Measurements from ENCODE around the gene HSF2. TPM values are rescaled to one million over a fixed set of nuclear protein-coding genes. Genes with fewer than 3 reads are reported as not detected.

The HSF2 gene
- total RNA-seq, 1 experiment from 2014 or later = 10.6 TPM

DNA sequence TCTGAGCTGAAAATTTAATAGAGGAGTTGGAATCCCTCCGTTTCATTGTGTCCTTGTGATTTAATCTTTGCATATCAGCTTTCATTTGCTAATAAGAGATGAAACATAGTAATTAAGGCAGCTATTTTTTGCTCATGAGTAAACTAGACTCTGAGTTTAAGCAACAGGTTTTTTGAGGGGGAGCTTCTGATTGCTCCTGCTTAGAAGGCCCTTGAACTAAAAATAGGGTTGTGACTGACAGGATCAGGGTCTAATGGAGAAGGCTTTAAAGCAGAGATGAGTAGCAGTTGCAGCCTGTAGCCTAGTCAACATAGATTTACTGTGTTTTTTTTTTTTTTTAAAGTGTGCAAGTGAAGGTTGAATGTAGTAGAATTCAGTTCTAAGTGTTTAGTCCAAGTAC is 17.4 kb downstream of the HSF2 start:
- POLR2A ChIA-PET = no interaction called here
- Mint-ChIP-seq H3K4me1 (peaks cover 3% of the 10 kb centered on the region; the same call in 1 of the 2 replicates), H3K4me3 (no peak overlapping the region), H3K36me3 (peaks cover 10% of the 10 kb centered on the region; the same call in 1 of the 2 replicates), H3K9me3 (no peaks in the 10 kb centered on the region), H3K27me3 (ENCODE audit: low read depth) (no peaks in the 10 kb centered on the region), H3K27ac (no peak overlapping the region)
- CTCF ChIA-PET = no interaction called here
- no peak for TF ChIP-seq RELA (CRISPR knock-in tag; IDR thresholded peaks at IDR 0.05; ENCODE audit: borderline replicate concordance)
- no peak for TF ChIP-seq ETV6 (CRISPR knock-in tag; IDR thresholded peaks at IDR 0.05)
- no peak for TF ChIP-seq ZBTB21 (CRISPR knock-in tag; IDR thresholded peaks at IDR 0.05; ENCODE audit: borderline replicate concordance)
- TF ChIP-seq, protein P1, sequence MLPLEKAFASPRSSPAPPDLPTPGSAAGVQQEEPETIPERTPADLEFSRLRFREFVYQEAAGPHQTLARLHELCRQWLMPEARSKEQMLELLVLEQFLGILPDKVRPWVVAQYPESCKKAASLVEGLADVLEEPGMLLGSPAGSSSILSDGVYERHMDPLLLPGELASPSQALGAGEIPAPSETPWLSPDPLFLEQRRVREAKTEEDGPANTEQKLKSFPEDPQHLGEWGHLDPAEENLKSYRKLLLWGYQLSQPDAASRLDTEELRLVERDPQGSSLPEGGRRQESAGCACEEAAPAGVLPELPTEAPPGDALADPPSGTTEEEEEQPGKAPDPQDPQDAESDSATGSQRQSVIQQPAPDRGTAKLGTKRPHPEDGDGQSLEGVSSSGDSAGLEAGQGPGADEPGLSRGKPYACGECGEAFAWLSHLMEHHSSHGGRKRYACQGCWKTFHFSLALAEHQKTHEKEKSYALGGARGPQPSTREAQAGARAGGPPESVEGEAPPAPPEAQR (CRISPR knock-in tag; IDR thresholded peaks at IDR 0.05) = no peak
- no peak for TF ChIP-seq RORB (CRISPR knock-in tag; IDR thresholded peaks at IDR 0.05)
- TF ChIP-seq KAT7 (CRISPR knock-in tag; IDR thresholded peaks at IDR 0.05; ENCODE audit: borderline replicate concordance) = no peak
- no peak for TF ChIP-seq ZNF219 (CRISPR knock-in tag; IDR thresholded peaks at IDR 0.05; ENCODE audit: borderline replicate concordance)
- no peak for TF ChIP-seq AR (CRISPR knock-in tag; IDR thresholded peaks at IDR 0.05)
- ATAC-seq = no peak
- no peak for DNase-seq (ENCODE audit: low spot score)

DNA sequence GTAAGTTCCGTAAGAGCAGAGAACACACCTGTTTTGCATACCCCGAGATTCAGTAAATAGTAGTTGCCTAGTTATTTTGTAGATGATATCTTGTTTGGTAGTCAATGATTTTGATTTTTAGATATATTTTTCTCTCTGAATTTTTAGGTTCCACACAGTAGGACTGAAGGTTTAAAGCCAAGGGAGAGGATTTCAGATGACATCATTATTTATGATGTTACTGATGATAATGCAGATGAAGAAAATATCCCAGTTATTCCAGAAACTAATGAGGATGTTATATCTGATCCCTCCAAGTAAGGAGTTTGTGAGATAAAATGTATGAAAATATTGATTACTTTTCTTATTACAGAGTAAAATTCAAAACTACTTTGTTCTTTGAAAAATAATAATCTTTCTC is 22.6 kb downstream of the HSF2 start:
- TF ChIP-seq NFYB (CRISPR knock-in tag; conservative IDR thresholded peaks at IDR 0.05; ENCODE audit: low read depth) (no peak), ZNF138 (CRISPR knock-in tag; conservative IDR thresholded peaks at IDR 0.05) (no peak), IRF1 (CRISPR knock-in tag; IDR thresholded peaks at IDR 0.05) (no peak), NR1H2 (CRISPR knock-in tag; IDR thresholded peaks at IDR 0.05) (no peak), HMGA2 (CRISPR knock-in tag; IDR thresholded peaks at IDR 0.05) (no peak), TEAD4 (CRISPR knock-in tag; IDR thresholded peaks at IDR 0.05) (no peak), OVOL2 (CRISPR knock-in tag; IDR thresholded peaks at IDR 0.05; ENCODE audit: borderline replicate concordance) (no peak), GRHL2 (CRISPR knock-in tag; IDR thresholded peaks at IDR 0.05; ENCODE audit: insufficient replicate concordance, severe bottlenecking) (no peak), ZNF232 (CRISPR knock-in tag; IDR thresholded peaks at IDR 0.05) (no peak), ATF2 (CRISPR knock-in tag; IDR thresholded peaks at IDR 0.05; ENCODE audit: borderline replicate concordance, low read depth) (no peak), PREB (CRISPR knock-in tag; IDR thresholded peaks at IDR 0.05; ENCODE audit: borderline replicate concordance) (no peak), SOX15 (CRISPR knock-in tag; IDR thresholded peaks at IDR 0.05) (no peak), TP53 (CRISPR knock-in tag; IDR thresholded peaks at IDR 0.05) (no peak)
- TF ChIP-seq, protein P2, sequence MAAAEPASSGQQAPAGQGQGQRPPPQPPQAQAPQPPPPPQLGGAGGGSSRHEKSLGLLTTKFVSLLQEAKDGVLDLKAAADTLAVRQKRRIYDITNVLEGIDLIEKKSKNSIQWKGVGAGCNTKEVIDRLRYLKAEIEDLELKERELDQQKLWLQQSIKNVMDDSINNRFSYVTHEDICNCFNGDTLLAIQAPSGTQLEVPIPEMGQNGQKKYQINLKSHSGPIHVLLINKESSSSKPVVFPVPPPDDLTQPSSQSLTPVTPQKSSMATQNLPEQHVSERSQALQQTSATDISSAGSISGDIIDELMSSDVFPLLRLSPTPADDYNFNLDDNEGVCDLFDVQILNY (CRISPR knock-in tag; IDR thresholded peaks at IDR 0.05) = no peak
- DNase-seq (ENCODE audit: low spot score) (no peak), ATAC-seq (no peak)
- Mint-ChIP-seq H3K4me3 (no peak overlapping the region), H3K9me3 (no peaks in the 10 kb centered on the region), H3K36me3 (peaks cover 12% of the 10 kb centered on the region), H3K27ac (no peak overlapping the region), H3K27me3 (ENCODE audit: low read depth) (no peaks in the 10 kb centered on the region), H3K4me1 (no peaks in the 10 kb centered on the region)
- ChIA-PET POLR2A (no interaction called here), CTCF (no interaction called here)
